Hepatocyte (in vitro differentiated cells): ENCODE results near the gene THSD7B.

Source experiments
- CTCF ChIP-seq: fragments of 200-600 bp; sonication (generic); IDR thresholded peaks from 2 replicates; pipeline ENCODE4 v1.5.1; 2016; ENCODE audit warnings: antibody characterized with exemption, mild to moderate bottlenecking; ENCODE audit not compliant: poor library complexity
- EZH2 ChIP-seq: fragments of 200-600 bp; sonication (generic); IDR thresholded peaks from 2 replicates; pipeline ENCODE4 v1.6.1; 2016; ENCODE audit warnings: antibody characterized with exemption, mild to moderate bottlenecking, borderline replicate concordance
- EZH2phosphoT487 ChIP-seq: fragments of 200-600 bp; sonication (generic); IDR thresholded peaks from one replicate; pipeline ENCODE4 v1.6.1; 2018; ENCODE audit warnings: antibody characterized with exemption, mild to moderate bottlenecking, low read depth, moderate library complexity; ENCODE audit not compliant: unreplicated experiment, severe bottlenecking

GRCh38 chr2:136736236-136736635, 29.1 kb upstream of the THSD7B start:
- TF ChIP-seq EZH2phosphoT487, result no peak
- TF ChIP-seq CTCF, result no peak
- no peak for TF ChIP-seq EZH2
